Peyer's patch (tissue), 4 donors: ENCODE results near the gene KIN. TPM values are rescaled to one million over a fixed set of nuclear protein-coding genes. Genes with fewer than 3 reads are reported as not detected.
A peak's percentile ranks its signal among the peaks of the same experiment; 100 is the strongest.

Experiments
- DNase-seq, 3 donors: peaks; one replicate each; pipeline ENCODE4 v3.0.0-alpha.2; 2017 to 2019
- H3K27ac ChIP-seq, 4 donors: fragments of 200-600 bp; sonication (generic); one replicate each; pipeline ENCODE4 v1.5.1; 2016 to 2019
- H3K27me3 ChIP-seq, 2 donors: fragments of 200-600 bp; sonication (generic); one replicate each; pipeline ENCODE4 v1.5.1; 2019
- H3K36me3 ChIP-seq, 3 donors: fragments of 200-600 bp; sonication (generic); one replicate each; pipeline ENCODE4 v1.5.1; 2016 to 2019
- H3K4me1 ChIP-seq, 4 donors: fragments of 200-600 bp; sonication (generic); one replicate each; pipeline ENCODE4 v1.5.1; 2016 to 2019
- H3K4me3 ChIP-seq, 4 donors: fragments of 200-600 bp; sonication (generic); 1 replicate in 3 of 4; 2 replicates in 1 of 4; pipeline ENCODE4 v1.5.1; 2016 to 2019; ENCODE audit warnings: mild to moderate bottlenecking in 1 of 4
- H3K9me3 ChIP-seq, 4 donors: fragments of 200-600 bp; sonication (generic); one replicate each; pipeline ENCODE4 v1.5.1; 2016 to 2019; ENCODE audit warnings: mild to moderate bottlenecking in 1 of 4
- POLR2A ChIP-seq, 2 donors: fragments of 450-650 bp; IDR thresholded peaks; one replicate each; pipeline ENCODE4 v1.5.1; 2017; ENCODE audit warnings: antibody characterized with exemption in 2 of 2, mild to moderate bottlenecking in 2 of 2, moderate library complexity in 2 of 2
- total RNA-seq, 4 donors: library from RNA; depleted of rRNA; stranded (reverse); fragments of >200 nt; gene quantifications; one replicate each; pipeline ENCODE4 v1.1.0, GENCODE V29; 2016
- TF ChIP-seq, protein P1 (sequence below), 6 experiments: fragments of 450-650 bp in 4 of 6; fragments of 200-600 bp in 2 of 6; sonication (generic) in 1 of 6; IDR thresholded peaks; one replicate each; pipeline ENCODE4 v1.5.1; 2017 to 2019; ENCODE audit warnings: antibody characterized with exemption in 6 of 6, mild to moderate bottlenecking in 3 of 6, moderate library complexity in 1 of 6

KIN gene
- total RNA-seq, 4 donors from 2014 or later: 8.9 to 25.6 (median 11.8) TPM

DNA sequence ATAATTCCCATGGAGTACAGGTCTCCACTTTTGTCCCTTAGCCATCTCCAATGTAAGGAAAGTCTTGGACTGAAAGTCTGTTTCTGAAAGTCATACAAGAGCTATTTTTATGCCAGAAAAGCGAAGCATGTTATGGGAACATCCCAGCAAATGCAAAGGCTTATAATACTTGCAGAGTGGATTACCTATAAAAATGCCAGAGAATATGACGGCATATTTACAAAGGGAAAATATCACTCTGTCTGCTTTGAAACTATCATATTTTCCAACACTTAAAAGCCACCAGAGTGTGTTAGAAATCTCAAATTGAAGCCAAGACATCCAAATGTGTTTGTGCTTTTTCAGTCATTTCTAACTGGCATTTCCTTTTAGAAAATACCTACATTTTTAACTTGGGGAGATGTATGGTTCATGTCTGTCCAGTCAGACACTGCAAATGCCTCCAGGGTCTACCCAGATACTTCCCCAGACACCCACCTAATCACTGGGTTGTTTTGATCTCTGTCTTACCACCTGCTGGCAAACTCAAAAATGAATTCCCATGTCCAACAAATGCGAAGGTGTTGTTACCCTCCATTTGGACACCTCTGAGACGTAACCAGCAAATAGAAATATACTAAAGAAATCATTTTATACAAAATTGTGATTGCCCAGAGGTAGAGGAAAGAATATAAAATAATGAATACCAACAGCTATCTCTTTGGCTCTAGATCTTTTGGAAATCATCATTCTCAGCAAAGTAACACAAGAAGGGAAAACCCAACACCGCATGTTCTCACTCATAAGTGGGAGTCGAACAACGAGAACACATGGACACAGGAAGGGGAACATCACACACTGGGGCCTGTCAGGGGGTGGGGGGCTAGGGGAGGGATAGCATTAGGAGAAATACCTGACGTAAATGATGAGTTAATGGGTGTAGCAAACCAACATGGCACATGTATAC is 83.4 kb downstream of the KIN start:
- no peaks in the 10 kb centered on the region for H3K9me3 ChIP-seq
- H3K4me1 ChIP-seq: no peaks in the 10 kb centered on the region
- no peak overlapping the region for H3K27ac ChIP-seq
- H3K27me3 ChIP-seq: no peaks in the 10 kb centered on the region
- no peak for DNase-seq
- TF ChIP-seq, protein P1, sequence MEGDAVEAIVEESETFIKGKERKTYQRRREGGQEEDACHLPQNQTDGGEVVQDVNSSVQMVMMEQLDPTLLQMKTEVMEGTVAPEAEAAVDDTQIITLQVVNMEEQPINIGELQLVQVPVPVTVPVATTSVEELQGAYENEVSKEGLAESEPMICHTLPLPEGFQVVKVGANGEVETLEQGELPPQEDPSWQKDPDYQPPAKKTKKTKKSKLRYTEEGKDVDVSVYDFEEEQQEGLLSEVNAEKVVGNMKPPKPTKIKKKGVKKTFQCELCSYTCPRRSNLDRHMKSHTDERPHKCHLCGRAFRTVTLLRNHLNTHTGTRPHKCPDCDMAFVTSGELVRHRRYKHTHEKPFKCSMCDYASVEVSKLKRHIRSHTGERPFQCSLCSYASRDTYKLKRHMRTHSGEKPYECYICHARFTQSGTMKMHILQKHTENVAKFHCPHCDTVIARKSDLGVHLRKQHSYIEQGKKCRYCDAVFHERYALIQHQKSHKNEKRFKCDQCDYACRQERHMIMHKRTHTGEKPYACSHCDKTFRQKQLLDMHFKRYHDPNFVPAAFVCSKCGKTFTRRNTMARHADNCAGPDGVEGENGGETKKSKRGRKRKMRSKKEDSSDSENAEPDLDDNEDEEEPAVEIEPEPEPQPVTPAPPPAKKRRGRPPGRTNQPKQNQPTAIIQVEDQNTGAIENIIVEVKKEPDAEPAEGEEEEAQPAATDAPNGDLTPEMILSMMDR (IDR thresholded peaks at IDR 0.05): no peak
- no peak for TF ChIP-seq POLR2A (IDR thresholded peaks at IDR 0.05)
- H3K36me3 ChIP-seq: no peaks in the 10 kb centered on the region
- H3K4me3 ChIP-seq: peak overlapping the region in 1 of 4 donors; percentile 13

DNA sequence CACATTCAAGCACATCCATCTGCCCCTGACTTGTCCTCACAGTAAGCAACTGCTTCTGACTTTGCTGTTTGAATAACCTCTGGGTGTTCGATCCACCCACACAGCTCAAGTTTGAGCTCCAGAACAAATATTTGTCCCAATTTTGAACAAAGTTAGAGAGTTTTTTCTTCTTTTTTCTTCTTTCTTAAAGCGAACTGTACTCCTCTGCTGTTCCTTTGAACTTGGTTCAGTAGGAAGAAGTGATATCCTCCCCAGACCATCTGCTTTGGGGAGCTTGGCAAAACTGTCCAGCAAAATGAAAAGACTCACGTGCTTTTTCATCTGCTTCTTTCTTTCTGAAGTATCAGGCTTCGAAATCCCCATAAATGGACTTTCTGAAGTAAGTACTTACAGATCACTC is 84.7 kb downstream of the KIN start, which contains the start of gene ITIH2:
Gene ITIH2 (plus strand): TSS at position 177 of the 400 bp plus-strand sequence. CDS start 119 bp downstream, at position 296.
- TF ChIP-seq POLR2A (IDR thresholded peaks at IDR 0.05): no peak
- TF ChIP-seq, protein P1 (IDR thresholded peaks at IDR 0.05): no peak

DNA sequence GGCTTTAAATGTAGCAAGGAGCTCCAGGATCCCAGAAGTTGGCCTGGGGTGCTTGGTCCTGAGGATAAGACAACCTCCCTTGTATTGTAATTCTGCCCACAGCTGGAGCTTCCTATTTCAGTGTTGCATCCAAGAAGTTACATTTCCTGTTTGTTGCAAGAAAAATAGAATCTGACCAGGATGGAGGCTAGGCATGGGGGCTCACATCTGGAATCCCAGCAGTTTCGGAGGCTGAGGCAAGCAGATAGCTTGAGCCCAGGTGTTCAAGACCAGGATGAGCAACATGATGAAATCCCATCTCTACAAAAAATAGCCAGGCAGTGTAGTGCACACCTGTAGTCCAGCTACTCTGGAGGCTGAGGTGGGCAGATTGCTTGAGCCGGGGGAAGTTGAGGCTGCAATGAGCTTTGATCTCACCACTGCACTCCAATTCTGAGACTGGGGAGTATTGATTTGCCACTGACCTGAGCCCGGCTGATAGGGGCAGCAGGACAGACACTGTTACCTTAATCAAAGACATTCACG is 85.4 kb downstream of the KIN start:
- DNase-seq: no peak
- H3K4me3 ChIP-seq: no peak overlapping the region
- H3K27me3 ChIP-seq: no peaks in the 10 kb centered on the region
- no peaks in the 10 kb centered on the region for H3K36me3 ChIP-seq
- no peaks in the 10 kb centered on the region for H3K9me3 ChIP-seq
- no peak for TF ChIP-seq POLR2A (IDR thresholded peaks at IDR 0.05)
- TF ChIP-seq, protein P1 (IDR thresholded peaks at IDR 0.05): no peak
- no peak overlapping the region for H3K27ac ChIP-seq
- H3K4me1 ChIP-seq: no peaks in the 10 kb centered on the region

More for the DNA sequence above, 84.7 kb downstream of the KIN start, which contains the start of gene ITIH2:
- H3K4me3 ChIP-seq: peak within 1 kb of the TSS in 1 of 4 donors; percentile 13
- H3K27ac ChIP-seq: no peak within 1 kb of the TSS
- H3K27me3 ChIP-seq: no peaks in the 10 kb centered on the region
- no peaks in the 10 kb centered on the region for H3K36me3 ChIP-seq
- no peaks in the 10 kb centered on the region for H3K4me1 ChIP-seq
- no peaks in the 10 kb centered on the region for H3K9me3 ChIP-seq
- no peak for DNase-seq

DNA sequence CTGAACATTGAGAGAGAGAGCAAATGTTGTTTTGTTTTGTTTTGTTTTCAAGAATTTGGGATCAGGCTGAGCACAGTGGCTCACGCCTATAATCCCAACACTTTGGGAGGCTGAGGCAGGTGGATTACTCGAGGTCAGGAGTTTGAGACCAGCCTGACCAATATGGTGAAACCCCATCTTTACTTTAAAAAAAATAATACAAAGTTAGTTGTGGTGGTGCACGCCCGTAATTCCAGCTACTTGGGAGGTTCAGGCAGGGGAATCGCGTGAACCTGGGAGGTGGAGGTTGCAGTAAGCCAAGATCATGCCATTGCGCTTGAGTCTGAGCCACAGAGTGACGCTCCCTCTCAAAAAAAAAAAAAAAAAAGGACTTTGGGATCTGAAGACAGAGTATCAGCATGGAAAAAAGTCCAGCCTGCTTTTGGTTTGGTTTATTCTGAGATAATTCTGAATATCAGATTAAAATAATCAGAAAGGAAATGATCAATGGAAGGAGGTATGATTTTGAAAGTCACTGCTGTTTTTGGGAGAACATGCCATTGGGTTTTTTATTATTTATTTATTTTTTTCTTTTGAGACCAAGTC is 86.5 kb downstream of the KIN start:
- TF ChIP-seq POLR2A (IDR thresholded peaks at IDR 0.05): no peak
- TF ChIP-seq, protein P1 (IDR thresholded peaks at IDR 0.05): no peak
- no peak for DNase-seq
- no peaks in the 10 kb centered on the region for H3K9me3 ChIP-seq
- H3K27me3 ChIP-seq: no peaks in the 10 kb centered on the region
- H3K27ac ChIP-seq: no peak overlapping the region
- no peaks in the 10 kb centered on the region for H3K4me1 ChIP-seq
- no peak overlapping the region for H3K4me3 ChIP-seq
- no peaks in the 10 kb centered on the region for H3K36me3 ChIP-seq

Other genes starting within 250 kb of the KIN start
- 10 to 100 TPM in 1 of 4 donors, 1 to 10 TPM in 3; 1.9 to 29.7 (median 4.9) TPM for gene ITIH5, start 121.0 kb downstream of the KIN start, total RNA-seq
- not detected for gene ITIH2, start 84.7 kb downstream of the KIN start, total RNA-seq
- 100 to 1,000 TPM; 306 to 448 (median 398) TPM for gene ATP5F1C, start 184 bp upstream of the KIN start, total RNA-seq
- 10 to 100 TPM in 1 of 4 donors, 1 to 10 TPM in 3; 5.1 to 22.3 (median 7.1) TPM for gene TAF3, start 30.5 kb upstream of the KIN start, total RNA-seq